ENCODE data around the gene OST4. TPM values are rescaled to one million over a fixed set of nuclear protein-coding genes. Genes with fewer than 3 reads are reported as not detected.

Gene OST4
- total RNA-seq, 2 donors from 2014 or later = 147 to 272 TPM

DNA sequence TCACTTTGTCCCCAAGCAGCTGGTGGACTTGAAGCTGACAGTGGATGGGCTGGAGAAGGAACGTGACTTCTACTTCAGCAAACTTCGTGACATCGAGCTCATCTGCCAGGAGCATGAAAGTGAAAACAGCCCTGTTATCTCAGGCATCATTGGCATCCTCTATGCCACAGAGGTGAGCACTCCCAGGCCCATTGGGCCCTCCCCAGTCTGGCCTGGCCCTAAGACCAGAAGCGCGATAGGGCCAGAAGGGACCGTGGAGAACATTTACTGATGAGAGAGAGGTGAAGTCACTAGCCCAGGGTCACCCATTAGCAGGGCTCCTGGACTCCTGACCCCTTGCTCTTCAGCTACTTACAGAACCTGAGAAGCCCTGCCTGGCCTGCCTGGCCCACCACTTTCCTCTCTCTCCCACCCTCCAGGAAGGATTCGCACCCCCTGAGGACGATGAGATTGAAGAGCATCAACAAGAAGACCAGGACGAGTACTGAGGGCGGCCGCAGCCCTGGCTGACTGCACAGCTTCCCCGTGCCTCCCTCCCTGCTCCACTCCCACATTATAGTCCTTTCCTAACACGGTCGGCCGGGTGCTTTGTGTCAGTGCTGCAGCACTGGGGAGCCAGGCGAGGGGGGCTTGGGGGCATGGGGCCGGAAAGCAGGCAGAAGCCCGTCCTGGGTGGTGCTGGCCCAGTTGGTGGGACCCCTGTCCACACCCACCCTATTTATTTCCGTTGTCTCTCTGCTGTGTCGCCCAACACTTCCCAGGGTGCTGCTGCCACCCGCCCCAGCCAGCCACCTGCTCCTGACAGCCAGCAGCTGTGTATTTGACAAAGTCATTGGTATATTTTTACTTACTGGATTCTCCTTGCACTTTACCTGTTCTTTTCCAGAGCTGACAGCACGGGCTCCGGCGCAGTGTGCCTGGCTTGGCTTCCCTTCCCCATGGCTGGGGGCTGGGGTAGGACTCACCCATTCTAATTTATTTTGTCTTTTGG, 45.3 kb downstream of the OST4 start:
- H3K36me3 ChIP-seq = peaks cover 19% of the 10 kb centered on the region
- H3K9me3 ChIP-seq = no peaks in the 10 kb centered on the region
- no peak overlapping the region for H3K27ac ChIP-seq
- no peaks in the 10 kb centered on the region for H3K27me3 ChIP-seq (replicated peaks; ENCODE audit: insufficient read depth)
- TF ChIP-seq, protein P1, sequence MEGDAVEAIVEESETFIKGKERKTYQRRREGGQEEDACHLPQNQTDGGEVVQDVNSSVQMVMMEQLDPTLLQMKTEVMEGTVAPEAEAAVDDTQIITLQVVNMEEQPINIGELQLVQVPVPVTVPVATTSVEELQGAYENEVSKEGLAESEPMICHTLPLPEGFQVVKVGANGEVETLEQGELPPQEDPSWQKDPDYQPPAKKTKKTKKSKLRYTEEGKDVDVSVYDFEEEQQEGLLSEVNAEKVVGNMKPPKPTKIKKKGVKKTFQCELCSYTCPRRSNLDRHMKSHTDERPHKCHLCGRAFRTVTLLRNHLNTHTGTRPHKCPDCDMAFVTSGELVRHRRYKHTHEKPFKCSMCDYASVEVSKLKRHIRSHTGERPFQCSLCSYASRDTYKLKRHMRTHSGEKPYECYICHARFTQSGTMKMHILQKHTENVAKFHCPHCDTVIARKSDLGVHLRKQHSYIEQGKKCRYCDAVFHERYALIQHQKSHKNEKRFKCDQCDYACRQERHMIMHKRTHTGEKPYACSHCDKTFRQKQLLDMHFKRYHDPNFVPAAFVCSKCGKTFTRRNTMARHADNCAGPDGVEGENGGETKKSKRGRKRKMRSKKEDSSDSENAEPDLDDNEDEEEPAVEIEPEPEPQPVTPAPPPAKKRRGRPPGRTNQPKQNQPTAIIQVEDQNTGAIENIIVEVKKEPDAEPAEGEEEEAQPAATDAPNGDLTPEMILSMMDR (IDR thresholded peaks at IDR 0.05) = no peak
- no peaks in the 10 kb centered on the region for H3K4me1 ChIP-seq (ENCODE audit: control insufficient read depth in 1 of 2, low read depth in 2 of 2)
- H3K4me3 ChIP-seq = no peak overlapping the region
- DNase-seq (ENCODE audit: low spot score) = no peak
- ATAC-seq (ENCODE audit: insufficient number of reproducible peaks, low FRiP score, low read depth) = no peak

DNA sequence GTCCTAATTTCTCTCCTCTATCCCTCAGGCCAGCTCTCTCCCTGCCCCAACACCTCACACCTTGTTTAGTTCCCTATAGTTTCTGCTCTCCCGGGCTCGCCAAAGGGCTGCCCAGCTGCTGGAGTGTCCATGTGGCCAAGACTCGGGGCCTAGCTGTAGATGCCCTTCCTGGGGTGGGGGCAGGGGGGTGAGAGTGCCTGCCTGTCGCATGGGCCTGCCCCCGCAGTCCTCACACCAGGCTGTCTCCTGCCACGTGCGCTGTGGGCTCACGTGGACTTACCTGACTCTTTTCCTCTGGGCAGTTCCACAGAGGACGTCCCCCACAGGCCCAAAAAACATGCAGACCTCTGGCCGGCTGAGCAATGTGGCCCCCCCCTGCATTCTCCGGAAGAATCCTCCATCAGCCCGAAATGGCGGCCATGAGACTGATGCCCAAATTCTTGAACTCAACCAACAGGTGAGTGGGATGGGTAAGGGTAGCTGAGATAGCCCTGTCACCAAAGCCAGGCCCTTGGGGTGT, 46.1 kb downstream of the OST4 start:
- no peak overlapping the region for H3K27ac ChIP-seq
- H3K4me3 ChIP-seq = no peak overlapping the region
- ATAC-seq (ENCODE audit: insufficient number of reproducible peaks, low FRiP score, low read depth) (no peak), DNase-seq (ENCODE audit: low spot score) (no peak)
- peaks cover 19% of the 10 kb centered on the region for H3K36me3 ChIP-seq
- no peaks in the 10 kb centered on the region for H3K4me1 ChIP-seq (ENCODE audit: control insufficient read depth in 1 of 2, low read depth in 2 of 2)
- H3K9me3 ChIP-seq = no peaks in the 10 kb centered on the region
- no peaks in the 10 kb centered on the region for H3K27me3 ChIP-seq (replicated peaks; ENCODE audit: insufficient read depth)
- TF ChIP-seq, protein P1 (IDR thresholded peaks at IDR 0.05) = no peak

DNA sequence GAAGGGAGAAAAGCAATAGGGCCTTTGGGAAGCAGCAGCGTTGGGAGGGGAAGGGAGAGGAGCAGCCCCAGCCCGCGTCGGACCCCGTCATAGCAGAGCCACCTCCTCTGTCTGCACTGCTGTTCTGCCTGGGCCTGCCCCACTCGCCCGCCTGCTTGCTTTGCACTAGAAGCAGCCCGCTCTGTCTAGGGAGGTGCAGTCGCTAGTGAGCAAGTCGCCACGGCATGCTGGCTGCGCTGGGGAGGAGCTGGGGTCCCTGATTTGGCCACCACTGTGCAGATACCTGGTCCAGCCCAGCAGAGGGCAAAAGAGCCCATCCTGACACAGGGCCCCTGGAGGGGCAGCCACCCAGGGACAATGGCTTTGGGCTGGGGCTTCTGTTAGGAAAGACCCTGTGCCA, 46.6 kb downstream of the OST4 start:
- no peaks in the 10 kb centered on the region for H3K9me3 ChIP-seq
- H3K4me3 ChIP-seq = no peak overlapping the region
- no peak for ATAC-seq (ENCODE audit: insufficient number of reproducible peaks, low FRiP score, low read depth)
- no peak for DNase-seq (ENCODE audit: low spot score)
- TF ChIP-seq, protein P1 (IDR thresholded peaks at IDR 0.05) = no peak
- H3K27ac ChIP-seq = no peak overlapping the region
- H3K36me3 ChIP-seq = peaks cover 19% of the 10 kb centered on the region
- H3K27me3 ChIP-seq (replicated peaks; ENCODE audit: insufficient read depth) = no peaks in the 10 kb centered on the region
- H3K4me1 ChIP-seq (ENCODE audit: control insufficient read depth in 1 of 2, low read depth in 2 of 2) = no peaks in the 10 kb centered on the region

DNA sequence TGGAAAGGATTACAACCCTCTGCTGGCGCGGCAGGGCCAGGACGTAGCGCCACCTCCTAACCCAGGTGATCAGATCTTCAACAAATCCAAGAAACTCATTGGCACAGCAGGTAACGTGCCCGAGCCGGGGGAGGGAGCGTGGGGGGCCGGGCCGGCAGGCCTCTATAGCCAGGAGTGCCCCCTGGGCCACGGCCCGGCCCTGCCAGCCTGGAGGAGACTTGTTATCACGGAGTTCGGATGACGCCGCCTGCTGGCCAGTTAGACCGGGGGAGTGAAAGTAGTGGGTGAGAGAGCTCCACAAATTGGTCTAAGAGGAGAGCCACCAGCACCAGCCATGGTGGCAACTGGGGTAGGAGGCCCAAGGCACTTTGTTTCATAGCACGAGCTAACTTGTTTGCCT, 47.3 kb downstream of the OST4 start:
- H3K4me3 ChIP-seq = no peak overlapping the region
- peaks cover 19% of the 10 kb centered on the region for H3K36me3 ChIP-seq
- H3K27ac ChIP-seq = no peak overlapping the region
- TF ChIP-seq, protein P1 (IDR thresholded peaks at IDR 0.05) = no peak
- ATAC-seq (ENCODE audit: insufficient number of reproducible peaks, low FRiP score, low read depth) = no peak
- no peaks in the 10 kb centered on the region for H3K27me3 ChIP-seq (replicated peaks; ENCODE audit: insufficient read depth)
- no peaks in the 10 kb centered on the region for H3K4me1 ChIP-seq (ENCODE audit: control insufficient read depth in 1 of 2, low read depth in 2 of 2)
- no peaks in the 10 kb centered on the region for H3K9me3 ChIP-seq
- DNase-seq (ENCODE audit: low spot score) = no peak

DNA sequence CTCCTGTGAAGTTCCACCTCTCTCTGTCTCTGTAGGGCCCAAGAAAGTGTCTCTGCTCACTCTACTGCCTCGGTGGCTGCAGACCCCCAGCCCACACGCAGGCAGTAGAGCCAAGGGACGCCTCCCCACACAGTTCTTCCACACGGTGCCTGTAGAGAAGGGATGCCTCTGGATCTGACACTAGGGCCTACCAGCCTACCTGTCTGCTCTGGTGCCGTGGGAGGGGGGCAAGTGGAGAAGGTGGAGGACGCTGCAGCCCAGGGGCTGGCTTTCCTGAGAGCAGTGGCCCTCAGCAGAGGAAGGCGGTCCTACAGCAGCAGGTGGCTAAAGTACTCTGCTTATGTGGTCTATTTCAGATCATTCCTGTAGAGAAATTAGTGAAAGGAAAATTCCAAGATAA, 47.7 kb downstream of the OST4 start:
- TF ChIP-seq, protein P1 (IDR thresholded peaks at IDR 0.05) = no peak
- Histone ChIP-seq H3K27ac (no peak overlapping the region), H3K9me3 (no peaks in the 10 kb centered on the region), H3K36me3 (peaks cover 19% of the 10 kb centered on the region), H3K27me3 (replicated peaks; ENCODE audit: insufficient read depth) (no peaks in the 10 kb centered on the region), H3K4me3 (no peak overlapping the region), H3K4me1 (ENCODE audit: control insufficient read depth in 1 of 2, low read depth in 2 of 2) (no peaks in the 10 kb centered on the region)
- ATAC-seq (ENCODE audit: insufficient number of reproducible peaks, low FRiP score, low read depth) = no peak
- DNase-seq (ENCODE audit: low spot score) = no peak

Data from thoracic aorta (tissue), 2 donors.